NCI-H446 treated with DMSO at 0.1 percent for 48 hours (cell line): ENCODE measurements around the gene CPTP.
A peak's percentile ranks its signal among the peaks of the same experiment; 100 is the strongest.

Source experiments
- DNase-seq: peaks from one replicate; lab custom pipeline; 2025; lab: John Stamatoyannopoulos, UW

Gene CPTP

DNA sequence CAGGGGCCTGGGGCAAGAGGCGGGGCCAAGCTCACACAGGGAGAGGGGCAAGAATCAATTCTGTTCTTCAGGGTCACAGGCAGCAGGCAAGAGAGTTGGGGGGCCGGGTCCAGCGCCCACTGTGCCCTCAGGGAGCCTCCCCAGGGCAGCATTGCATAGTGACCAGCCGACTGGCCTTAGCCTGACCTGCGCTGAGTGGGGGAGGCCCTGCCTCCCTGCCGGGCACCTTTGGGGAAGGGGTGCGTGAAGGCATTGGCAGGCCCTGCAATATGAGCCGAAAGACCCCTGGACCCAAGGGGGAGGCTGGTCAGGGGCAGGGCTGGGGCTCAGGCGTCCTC lies 32.2 kb upstream of the CPTP start:
- DNase-seq: no peak

DNA sequence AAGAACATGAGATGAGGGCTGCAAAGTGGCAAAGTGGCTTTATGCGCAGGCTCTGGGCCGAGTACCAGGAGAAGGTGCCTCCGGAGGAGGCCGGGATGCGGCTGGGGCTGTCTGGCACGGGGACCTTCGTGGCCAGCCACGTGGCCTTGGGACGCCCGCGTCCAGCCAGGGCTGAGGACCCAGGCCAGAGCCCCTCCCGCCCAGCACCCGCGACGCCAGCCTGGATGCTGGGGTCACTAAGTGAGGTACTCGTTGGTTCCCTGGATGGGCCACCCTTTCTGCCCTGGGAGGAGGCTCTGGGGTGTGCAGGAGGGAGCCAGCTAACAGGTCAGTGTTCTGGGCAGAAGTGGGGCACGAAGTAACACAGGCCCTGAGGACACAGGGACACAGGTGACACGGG lies 31.8 kb upstream of the CPTP start:
- no peak for DNase-seq

DNA sequence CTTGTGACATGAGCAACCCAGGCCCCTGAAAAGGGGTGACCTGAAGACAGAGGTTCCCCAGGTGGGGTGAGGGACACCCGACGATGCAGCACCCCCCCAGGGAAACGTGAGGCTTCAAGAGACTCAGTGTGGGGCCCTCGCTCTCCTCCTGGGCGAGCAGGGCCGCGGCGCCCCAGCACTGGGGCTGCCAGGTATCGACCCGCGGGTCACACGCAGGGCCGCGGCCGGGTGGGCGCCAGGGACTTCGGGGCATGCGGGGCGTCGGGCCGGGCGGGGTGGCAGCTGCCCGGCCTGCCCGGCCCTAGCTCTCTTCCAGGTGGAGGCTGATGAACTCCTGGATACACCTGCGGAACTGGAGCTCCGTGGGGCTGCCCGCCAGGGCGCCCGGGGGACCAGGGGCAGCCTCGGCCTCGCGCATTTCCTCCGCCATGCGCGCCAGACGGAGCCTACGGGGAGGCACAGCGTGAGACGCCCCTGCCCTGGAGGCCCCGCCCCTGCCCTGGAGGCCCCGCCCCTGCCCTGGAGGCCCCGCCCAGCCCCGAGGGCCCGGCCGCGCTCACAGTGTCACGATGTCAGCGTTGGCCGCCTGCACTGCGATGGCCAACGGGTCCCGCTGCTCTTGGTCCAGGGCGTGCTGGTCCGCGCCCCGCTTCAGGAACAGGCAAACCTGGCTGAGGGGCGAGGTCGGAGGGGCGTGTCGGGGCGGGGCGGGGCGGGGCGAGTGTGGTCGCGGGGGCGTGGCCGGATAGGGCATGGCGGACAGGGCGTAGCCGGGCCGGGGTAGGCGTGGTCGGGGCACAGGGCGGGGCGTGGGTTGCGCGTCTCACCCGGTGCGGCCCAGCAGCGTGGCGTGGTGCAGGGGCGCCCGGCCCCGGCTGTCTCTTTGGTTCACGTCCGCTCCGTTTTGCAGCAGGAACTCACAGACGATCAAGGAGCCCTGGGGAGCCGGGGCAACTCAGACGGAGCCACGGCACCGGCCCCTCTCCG lies 31.0 kb upstream of the CPTP start:
- DNase-seq: no peak

DNA sequence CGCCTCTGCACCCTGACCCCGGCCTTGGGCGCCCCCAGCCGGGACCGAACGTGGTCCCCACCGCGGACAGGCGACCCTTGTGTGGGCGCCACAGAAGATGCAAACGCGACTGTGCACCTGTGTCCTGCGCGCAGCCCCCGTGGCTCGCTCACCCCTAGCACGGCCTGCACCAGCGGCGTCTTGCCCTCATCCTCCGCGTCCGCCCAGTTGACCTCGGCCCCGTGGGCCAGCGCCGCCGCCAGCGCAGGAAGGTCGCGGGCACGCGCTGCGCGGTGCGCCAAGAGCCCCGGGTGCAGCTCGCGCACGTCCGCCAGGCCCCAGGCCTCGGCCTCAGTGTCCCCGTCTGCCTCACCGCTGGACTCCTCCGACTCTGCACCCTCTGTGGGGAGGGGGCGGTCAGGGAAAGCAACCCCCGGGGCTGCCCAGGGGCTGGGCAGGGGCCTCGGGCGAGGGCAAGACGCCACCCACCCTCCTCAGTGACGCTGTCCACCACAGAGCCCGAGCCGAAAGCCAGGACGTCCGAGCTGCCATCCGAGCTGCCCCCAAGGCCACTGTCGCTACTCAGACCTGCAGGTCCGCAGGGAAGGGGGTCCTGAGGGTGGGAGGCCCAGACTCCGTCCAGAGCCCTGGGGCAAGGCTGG lies 30.2 kb upstream of the CPTP start:
- no peak for DNase-seq

DNA sequence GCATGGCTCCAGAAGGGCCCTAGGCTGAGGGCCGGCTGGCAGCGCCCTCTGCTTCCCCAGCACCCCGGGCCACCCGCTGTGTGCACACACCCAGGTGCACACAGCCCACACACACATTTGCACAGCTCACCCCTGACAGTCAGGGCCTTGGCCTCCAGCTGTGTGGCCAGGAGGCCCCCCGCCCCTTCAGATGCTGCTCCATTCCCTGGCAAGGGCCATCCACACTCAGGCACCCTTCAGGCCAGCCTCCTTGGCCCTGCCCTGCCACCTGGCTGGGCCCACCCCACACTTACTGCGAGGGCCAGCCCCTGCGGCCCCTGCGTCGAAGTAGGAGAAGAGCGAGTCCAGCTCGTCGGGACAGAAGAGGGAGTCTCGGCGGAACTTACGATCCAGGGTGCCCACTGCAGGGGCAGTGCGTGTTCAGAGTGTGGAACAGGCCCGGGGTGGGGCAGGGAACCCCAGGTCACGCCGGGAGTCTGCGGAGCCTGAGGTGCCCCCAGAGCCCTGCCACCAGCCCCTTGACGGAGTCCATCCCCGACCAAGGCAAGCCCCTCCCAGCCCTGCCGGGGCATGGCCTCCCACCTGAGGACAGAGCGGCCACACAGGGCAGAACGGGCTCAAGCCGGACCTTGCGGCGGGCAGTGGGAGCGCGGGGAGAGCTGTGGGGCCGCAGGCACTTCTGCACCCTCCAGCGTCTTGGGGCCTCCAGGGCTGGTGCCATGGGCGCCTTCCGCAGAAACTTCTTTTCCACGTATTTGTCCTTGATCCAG lies 29.3 kb upstream of the CPTP start:
- no peak for DNase-seq

DNA sequence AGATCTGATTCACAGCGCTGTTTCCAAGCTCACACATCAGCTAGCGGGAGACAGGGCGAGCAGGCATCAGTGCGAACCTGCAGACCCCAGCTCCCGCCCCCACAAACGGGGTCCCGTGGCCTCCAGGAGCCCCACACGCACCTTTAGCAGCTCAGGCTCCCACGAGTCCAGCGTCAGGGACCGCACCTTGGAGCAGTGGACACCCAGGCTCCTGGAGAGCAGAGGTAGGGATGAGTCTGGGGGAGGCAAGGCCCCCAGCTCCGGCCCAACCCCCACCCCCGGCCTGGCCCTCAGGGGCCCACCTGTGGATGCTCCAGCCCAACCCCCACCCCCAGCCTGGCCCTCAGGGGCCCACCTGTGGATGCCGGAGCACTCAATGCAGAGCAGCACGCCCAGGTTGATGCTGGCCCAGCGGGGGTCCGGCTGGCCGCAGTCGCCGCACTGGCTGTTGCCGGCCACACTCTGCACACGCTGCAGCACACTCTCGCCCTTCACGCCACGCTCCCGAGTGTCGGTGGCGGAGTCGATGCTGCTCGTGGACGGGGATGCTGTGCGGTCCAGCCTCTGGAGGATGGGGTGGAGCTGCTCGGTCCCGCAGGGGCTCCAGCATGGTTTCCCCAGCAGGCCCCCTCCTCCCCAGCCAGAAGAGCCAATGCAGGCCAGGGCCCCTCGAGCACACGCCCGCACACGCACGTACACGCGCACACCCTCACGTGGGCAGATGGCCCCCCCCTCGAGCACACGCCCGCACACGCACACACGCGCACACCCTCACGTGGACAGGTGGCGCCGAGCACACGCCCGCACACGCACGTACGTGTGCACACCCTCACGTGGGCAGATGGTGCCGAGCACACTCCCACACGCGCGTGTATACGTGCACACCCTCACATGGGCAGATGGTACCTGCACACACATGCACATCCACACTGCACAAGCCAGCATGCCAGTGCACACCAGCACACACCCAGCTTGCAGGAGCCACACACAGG lies 28.2 kb upstream of the CPTP start:
- no peak for DNase-seq

DNA sequence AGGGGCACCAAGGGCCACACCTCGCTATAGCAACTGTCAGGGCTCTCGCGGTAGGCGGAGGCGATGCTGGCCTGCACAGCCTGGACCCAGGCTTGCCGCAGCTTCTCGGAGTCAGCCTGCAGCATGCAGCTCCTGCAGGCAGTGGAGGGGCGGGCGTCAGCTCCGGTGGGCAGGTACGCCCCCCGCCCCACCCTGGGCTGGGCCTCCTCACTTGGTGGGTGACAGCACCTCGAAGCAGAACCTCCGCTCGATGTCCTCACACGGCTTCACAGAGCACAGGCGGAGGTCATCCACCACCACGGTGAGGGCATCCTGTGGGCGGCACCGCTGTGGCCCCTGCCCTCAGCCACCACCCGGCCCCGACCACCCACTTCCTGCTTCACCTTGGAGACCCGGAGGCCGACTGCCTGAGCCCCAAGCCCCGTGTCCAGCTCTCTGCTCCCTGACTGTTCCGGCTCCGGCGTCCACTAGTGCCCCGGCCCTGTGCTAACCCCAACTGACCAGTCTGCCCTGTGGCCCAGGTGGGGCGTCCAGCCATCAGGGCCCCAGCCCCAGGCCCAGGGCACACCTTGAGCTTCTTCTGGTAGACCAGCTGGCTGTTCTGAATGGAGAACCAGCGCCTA lies 26.7 kb upstream of the CPTP start:
- no peak for DNase-seq

DNA sequence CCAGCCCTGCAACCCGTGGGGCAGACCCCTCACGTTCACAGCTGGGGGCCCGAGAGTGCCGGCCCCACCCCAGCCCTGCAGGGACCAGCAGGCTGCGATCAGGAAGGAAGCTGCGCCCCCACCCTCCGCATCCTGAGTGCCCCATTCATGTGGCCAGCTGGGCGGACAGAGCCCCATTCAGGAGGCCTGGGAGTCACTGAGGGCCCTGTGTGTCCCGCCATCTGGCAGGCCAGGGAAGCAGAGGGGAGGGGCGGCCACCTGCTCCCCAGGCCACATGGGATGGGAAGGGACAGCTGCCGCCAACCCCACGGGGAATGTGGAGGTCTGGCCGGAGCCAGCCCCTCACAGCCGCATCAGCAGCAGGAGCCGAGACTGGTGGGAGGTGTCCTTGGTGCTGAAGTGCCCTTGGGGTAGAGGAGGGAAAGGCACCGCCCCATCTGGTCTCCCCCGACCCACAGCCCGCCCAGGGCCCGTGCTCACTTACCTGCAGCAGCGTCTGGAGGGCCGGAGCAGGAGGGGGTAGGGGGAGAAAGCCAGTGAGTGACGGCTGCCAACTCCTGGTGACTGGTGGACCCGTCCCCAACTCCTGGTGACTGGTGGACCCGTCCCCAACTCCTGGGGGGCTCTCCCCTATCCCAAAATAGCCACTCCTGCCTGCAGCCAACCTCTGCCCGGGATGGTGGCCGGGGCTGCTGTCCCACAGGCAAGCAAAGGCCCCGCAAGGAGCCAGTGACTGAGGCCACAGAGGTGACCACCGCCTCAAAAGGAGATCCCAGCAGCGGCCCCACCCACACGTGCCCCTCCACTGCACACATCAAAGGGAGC lies 25.5 kb upstream of the CPTP start:
- no peak for DNase-seq

DNA sequence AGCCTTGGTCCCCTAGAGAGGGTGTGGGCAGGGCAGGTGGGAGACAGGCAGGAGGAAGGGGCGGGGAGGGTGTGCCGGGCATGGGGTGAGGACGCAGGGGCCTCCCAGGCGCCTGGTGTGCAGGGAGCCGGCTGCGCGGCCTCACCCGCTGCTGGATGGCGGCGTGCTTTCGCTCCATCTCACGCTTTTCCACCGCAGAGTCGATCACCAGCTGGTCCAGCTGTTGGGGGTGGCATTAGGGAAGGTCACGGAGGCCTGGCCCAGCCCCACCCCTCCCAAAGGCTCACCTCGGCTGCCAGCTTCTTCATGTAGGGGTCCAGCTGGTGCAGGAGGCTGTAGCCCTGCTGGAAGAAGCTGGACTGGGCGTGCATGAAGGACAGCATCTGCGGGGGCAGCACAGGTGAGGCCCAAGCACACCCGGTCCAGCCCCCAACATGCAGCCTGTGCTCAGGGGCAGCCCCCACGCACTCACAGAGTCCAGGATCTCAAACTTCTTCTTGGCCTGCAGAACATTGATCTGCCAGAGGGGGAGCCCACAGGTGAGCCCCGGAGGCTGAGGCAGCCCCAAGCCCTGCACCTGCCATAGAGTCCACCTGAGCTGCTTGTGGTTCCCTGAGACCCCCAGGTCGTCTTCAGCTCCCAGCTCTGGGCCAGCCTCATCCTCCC lies 24.8 kb upstream of the CPTP start:
- DNase-seq: no peak

DNA sequence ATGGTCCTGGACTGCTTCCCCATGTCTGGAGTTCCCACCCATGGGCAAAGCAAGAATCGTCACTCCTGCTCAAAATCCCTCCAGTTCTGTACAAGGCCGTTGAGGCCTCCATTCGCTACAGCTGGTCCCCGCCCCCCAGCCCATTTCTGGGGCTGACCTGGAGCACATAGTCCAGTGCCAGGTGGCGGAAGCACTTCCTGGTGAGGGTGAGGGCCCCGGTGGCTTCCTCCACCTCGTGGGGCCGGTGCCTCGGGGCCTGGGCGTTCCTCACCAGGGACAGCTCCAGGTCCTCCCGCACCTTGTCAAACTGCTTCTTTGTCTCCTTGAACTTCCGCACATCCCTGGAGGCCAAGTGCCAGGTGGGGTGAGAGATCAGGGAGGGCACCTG lies 24.3 kb upstream of the CPTP start:
- no peak for DNase-seq

DNA sequence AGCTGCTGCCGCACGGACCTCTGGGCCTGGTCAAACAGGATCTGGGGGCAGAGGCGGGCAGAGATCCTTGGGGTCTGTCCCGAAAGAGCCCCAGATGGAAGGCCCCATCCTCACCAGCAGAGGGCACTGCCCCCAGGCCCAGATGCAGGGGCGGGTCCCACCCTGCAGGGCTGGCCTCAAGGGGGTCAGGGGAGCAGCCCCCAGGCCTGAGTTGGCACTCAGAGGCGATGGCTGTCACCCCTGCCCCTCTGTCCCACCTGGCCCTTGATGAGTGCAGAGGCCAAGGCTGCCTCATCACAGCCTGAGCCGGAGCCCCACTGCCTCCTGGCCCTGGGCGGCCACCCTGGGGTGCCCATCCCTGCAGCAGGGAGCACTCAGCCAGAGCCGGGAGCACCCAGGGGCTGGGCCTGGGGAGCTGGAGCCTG lies 22.6 kb upstream of the CPTP start:
- DNase-seq: no peak

DNA sequence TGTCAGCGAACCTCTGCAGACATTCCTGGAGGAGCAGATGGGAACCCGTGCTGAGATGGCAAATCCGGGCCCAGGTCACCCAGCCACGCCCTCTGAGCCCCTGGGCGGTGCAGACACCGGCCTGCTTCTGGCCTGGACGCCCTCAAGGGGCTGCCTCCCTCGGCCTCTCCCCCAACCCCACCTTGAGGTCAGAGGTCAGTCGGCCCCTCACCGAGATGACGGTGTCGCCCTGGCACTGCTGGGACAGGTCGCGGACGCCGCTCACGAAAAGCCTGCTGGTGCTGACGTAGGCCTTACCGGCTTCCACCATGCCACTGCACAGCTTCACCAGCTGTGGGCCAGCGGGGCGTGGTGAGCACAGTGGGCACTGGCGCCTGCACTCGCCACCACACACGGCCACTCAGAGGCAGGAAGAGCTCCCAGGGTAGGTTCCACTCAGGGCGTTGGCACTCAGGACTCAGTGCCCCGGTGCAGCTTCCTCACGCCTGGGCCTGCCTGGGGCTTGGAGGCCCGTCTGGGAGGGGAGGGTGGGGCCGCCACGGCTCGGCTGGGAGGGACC lies 21.6 kb upstream of the CPTP start:
- DNase-seq: no peak

DNA sequence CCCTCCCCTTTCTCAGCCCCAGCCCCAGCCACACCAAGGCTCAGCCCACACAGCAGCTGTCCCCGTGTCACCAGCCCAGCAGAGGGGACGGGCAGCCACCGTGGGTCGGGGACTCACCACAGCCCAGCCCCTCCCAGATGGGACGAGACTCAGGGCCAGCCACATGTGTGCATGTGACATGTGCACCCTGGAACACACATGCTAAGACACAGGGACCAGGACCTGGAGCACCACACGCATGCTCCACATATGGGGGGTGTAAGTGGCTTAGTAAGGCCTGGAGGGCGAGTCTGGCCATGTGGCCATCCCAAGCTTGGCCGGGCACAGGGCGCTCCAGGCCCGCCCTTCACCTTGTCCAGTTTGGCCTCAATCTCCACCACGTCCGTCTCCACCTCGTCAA lies 20.9 kb upstream of the CPTP start:
- no peak for DNase-seq

DNA sequence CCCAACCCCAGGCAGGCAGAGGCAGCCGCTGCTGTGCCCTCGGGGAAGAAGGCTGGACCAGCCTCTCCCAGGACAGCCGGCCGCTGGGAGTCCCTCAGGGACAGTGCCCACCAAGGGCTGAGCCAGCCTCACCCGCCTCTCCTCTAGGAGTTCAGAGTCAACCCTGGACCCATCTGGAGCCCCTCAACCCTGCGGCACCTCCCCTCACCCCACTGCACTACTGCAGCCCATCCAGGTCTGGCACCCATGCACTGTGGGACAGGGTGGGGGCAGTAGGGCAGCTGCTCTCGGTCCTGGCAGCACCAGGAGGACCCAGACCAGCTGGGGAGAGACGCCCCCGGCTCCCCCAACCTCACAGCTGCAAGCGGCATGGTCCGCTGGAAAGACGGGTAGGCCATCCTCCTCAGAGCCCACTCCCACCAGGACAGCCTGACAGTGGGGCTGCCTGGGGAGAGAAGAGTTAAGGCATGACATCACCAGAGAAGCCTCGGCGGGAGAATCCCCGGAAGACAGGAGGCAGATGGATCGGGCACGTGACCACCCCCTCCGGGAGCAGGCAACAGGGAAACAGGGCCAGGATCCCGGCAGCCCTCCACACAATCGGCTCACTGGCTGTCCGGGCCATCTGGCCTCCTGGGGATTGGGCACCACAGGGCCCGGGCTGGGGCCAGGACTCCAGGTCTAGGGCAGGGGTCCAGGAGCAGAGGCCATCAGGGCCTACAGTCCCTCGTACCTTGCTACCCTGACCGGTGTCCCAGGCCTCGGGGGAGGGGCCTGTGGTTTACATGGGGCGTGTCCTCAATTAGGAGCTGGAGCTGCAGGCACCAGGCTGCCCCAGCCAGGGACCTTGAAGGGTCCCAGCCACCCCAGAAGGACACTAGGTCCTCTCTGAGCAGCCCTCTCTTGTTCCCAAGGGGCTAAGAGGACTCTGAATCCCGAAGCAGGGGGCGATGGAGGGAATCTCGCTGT lies 20.0 kb upstream of the CPTP start:
- DNase-seq: peak; percentile 95

DNA sequence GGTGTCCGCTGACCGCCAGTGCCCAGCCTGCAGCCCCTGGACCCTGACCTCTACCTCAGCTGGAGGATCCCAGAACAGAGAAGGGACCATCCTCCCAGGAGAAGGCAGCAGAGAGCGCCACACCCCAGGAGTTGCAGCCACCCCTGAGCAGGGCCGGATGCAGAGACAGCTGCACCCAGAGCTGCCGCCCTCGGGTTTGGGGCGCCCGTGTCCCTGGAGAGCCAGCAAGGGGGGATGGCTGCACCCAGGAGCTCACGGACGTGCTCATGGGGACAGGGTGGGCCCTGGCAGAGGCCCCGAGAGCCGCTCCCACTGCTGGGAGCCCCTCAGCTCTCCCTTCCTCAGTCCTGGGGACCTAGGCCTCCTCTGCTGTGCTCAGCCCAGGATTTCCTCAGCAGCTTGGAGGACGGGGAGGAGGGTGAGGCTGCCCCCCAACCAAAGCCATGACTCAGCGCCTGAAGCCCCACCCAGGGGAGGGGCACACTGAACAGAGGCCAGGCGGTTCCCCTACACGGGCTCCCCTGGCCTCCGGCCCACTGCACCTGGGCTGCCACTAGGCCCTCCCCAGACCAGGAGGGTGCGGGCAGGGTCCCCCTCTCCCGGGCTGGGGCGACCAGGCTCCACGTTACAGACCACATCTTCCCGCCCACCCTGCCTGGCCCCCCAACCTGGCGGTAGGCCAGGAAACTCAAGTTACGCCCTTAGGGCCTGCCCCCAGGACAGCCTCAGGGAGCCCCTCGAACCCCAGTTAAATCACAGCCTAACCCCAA lies 19.1 kb upstream of the CPTP start:
- peak; percentile 78 for DNase-seq

DNA sequence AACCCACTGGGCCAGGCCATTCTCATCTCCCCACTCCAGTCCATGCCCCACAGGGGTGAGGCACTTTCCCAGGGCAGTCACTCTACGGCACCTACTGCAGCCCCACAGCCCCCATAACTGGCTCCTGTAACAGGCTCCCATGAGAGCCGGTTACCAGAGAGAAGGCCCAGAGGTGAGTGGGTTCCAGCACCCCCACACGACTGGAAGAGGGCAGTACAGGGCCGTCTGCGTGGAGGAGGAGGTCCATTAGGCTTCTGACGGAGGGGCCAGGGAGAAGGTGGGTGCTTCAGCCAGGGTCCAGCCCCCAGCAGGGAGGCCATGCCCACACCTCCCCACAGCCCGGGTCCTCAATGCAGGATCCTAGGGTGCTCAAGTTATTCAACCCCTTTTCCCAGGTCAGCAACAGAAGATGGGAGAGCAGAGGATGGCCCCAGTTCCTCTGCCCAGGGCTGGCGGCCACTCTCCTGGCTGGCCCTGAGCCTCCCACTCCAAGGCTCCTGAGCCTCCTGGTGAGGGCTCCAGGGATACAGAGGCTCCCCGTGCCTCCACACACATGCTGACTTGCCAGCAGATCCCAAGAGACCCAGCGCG lies 18.4 kb upstream of the CPTP start:
- peak; percentile 18 for DNase-seq

DNA sequence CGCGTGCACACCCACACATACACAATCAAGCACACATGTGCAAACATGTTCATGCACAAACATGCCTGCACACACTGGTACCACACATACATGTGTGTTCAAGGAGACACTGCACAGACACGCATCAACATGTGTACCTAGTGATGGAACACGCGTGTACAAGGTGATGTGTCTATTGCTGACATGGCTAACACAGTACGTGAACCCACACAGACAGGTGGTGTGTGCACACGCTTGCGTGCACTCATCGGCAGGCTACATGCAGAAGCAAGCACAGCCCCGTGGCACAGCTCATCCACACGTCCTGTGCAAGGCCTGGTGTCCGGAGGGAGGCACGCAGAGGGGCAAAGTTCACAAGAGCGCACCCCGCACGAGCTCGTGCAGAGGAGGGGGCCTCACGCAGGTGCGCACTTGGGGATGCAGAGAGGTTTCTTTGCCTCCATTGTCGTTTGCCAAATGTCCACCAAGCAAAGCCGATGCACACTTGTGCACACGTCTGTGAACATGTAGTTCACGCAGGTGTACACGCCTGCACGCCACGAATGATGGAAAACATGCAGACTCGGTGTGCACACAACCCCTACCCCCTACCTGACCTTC lies 17.8 kb upstream of the CPTP start:
- no peak for DNase-seq
